ENCODE results near the gene PCDH7.

The PCDH7 gene

DNA sequence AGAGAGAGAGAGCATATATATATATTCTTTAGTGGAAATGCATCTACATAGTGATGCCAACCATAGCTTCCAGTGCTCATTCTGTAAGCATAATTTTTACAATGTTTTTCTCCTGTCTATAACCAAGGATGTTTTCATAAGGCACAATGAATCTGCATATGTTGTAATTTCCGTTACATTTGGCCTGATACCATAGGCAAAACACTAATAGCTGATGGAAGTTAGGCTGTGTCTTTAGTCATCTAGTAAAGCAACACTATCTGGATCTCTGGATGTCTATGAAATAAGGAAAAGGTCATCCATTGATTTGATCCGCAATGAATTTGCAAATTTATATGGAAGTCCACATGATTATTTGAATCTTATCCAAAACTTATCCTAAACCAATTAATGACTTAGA is 8.1 kb downstream of the PCDH7 start:
- no peak for DNase-seq

DNA sequence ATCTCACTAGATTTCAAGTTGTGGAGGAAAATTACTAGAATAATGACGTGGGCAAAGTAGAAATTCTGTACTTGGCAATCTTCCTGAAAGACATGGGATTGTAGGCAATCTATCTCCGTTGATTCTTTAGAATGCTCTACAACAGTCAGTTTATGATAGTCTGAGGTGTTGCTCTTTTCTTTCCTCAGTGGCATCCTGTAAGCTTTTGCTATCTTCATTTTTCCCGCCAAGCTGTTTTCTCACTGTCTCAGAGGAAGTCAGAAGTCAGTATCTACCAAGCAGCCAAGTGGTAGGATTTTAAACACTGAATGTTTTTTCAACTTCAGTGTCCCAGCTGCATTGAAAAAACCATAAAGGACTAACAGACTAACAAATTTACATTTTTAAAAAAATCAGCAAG is 23.7 kb downstream of the PCDH7 start:
- no peak for DNase-seq

DNA sequence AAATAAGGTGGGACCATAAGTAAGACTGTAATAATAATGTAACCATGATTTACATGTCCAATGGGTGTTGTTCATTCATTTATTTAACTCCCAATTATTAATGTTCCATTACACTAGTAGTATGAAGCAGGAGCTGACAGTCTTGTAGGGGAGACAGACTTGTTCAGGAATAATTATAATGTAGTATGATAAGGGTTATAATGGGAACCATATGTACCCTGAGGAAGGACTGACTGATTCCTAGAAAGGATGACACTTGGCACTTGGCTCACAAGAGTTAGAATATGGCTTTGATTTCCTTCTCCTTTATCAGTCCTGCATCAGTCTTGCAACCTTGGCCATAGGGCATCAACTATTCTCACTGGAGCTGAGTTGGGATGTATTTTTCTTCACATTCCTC is 24.2 kb downstream of the PCDH7 start:
- no peak for DNase-seq

DNA sequence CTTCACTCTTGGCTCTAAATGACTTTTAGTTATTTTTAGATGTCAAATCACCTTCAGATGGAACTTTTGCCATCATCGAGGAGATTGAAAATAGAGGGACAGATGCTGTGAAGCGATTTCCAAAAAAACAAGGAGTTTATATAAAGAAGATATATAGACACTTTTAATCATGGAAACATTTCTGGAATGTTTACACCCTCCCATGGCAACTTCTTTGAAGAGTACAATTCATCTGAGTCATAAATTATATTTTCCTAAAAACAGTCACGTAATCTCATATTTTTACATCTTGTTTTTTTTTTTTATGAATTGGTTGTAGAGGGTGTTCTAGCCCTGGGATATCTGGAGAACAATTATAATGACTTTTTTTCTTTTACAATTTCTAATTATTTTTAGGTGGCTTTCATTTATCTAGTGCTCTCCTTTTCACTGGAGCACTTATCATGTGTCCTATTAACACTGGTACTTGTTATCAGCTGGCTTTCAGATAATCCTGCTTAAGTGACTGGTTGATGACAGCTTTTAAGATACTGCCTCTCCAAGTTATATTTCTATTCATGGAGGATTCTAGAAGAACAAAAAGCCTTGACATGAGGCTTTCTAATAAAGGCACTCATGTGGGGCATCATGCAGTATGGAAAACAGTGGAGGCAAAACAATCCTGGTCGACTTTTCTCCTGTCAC is 24.9 kb downstream of the PCDH7 start:
- no peak for DNase-seq

DNA sequence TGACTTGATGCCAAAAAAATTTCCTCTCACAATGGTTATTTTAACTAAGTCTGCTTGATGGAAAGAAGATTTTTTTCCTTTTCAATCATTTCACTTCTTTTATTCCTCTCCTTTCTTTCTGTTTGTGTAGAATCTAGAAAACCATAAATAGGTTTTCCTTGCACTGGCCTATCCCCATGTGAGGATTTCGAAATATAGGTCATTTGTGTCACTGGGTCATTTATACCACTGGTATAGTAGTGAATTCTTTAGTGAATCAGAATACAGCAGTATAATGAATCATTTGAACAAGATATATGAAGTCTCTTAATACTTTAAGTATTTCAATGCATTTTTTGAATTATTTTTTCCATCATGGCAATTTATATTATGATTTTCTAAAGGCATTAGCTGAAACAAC is 26.6 kb downstream of the PCDH7 start:
- no peak for DNase-seq

DNA sequence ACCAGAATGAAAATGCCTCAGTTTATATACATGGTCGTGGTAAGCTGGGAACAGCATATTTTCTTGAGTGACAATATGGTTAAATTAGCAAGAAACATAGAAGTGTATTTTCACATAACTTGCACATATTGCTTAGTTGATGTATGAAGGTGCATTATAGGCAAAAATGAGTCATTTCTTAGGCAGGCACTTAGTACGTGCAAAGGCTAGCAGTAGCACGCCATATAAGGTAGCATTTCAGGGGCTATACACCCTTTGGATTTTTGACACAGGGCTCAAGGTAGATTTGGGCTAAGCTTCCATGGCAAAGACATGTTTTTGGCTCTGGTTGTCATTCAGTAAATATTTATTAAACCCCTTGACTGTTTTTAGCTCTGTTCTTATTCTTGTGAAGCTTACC is 33.1 kb downstream of the PCDH7 start:
- DNase-seq = no peak

DNA sequence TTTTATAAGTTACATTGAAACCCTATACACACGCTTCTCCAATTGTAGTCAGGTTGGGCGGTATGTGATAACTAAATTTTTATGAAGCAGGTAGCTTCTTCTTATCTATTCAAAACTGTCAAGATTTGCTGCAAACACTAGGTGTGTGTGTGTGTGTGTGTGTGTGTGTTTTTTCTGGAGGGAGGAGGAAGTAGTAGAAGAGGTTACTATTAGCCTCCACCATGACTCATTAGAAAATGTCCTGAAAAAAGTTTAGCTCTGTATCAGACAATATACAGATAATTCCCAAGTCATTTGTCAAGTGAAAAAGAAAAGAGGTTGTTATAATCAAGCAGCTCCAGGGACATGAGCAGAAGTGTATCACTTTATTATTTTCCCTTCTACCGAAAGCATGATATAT is 33.9 kb downstream of the PCDH7 start:
- DNase-seq = no peak

DNA sequence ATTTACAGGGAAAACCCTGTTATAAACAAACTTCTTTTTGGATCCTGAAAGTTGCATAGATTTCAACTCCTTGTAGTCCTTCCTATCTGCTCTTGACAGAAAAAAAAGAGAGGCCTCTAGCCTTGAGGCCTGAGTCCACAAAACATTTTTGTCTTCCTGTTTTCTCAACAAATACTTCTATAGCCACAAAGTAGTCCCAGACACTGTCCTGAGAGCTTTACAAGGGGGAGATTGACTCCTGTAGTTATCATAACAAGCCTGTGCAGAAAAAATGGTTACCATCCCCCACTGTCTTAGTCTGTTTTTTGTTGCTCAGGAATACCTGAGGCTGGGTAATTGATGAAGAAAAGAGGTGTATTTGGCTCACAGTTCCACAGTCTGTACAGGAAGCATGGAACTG is 35.2 kb downstream of the PCDH7 start:
- peak in 1 of 2 experiments; percentile 6 for DNase-seq

DNA sequence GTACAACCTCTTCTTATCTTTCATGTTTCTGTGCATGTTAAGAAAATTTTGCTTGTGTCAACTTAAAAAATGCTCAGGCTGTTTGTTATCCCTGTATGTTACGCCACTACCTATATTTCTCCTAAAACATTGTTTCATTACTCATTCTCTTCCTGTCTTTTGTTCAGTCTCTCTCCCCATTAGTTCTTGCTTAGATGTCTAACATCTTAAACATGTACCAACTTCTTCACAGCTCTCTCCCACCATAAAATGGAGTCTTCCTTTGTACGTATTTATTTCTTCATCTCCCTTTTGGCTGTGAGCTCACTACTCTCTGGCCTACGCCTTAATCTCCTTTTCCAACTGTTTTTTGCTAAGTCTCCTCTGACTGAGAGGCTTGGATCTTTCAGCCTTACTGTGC is 36.4 kb downstream of the PCDH7 start:
- DNase-seq = no peak

DNA sequence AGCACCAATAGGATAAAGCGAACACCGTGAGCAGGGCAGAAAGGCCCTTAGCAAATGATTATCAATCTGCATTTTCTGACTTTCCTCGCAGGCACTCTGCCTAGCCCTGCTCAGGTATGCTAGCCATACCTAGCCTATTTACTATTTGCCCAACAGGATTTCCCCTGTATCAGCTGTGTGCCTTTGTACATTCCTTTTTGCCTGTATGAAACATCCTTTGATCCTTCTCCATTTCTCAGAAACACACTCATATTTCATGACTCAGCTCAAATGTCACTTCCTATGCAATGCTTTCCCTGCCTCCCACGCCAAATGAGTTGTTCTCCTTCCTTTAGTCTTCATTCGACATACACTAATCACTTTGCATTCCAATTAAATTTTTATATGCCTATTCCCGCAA is 37.2 kb downstream of the PCDH7 start:
- DNase-seq = peak; percentile 4 to 9

DNA sequence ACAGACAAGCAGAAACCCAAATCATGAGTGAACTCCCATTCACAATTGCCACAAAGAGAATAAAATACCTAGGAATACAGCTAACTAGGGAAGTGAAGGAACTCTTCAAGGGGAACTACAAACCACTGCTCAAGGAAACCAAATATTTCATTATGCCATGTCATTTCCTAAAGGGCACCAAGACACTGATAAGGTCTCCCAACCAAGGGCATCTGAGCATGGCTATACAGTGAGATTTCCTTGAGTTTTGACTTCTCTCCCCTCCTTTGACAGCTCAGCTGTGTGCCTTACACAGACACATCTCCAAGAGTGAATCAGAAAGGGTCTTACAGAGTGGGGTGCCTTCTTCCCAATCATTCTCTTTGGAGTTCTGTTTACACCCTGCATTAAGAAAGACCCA is 40.4 kb downstream of the PCDH7 start:
- DNase-seq = no peak

DNA sequence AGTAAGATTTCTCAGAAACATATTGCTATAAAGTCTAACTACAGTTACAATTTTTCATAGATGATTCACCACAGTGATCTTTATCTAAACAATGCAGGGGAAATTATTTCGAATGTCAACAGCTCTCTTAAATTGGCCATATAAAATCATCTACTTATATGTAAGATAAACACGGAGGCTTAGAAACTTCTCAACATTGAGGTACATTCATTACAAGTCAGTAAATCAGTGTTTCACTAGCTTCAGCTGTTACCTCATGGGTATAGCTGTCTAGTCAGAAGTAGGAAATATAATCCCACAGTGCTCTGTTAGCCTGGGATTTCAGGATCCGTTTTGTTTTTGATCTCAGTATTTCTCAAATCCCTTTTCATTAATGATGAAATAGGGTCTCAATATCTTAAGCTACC is 43.2 kb downstream of the PCDH7 start:
- no peak for DNase-seq

DNA sequence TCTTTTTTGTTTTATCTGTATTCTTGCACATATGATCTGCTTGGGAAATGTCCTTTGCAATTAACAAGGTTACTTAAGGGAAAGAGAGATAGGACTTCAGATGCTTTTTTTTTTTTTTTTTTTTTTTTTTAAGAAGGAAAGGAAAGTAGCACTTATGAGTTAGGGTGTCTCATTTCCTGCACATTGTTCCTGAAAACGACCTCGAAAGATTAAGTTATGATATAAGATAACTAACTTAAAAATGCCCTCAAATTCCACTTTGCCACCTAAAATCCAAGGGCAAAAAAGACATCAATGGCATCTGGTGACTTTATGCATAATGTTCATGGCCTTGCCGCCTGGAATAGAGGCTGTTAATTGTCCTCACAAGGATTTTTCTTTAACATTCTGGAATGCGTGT is 44.9 kb downstream of the PCDH7 start:
- DNase-seq = no peak

DNA sequence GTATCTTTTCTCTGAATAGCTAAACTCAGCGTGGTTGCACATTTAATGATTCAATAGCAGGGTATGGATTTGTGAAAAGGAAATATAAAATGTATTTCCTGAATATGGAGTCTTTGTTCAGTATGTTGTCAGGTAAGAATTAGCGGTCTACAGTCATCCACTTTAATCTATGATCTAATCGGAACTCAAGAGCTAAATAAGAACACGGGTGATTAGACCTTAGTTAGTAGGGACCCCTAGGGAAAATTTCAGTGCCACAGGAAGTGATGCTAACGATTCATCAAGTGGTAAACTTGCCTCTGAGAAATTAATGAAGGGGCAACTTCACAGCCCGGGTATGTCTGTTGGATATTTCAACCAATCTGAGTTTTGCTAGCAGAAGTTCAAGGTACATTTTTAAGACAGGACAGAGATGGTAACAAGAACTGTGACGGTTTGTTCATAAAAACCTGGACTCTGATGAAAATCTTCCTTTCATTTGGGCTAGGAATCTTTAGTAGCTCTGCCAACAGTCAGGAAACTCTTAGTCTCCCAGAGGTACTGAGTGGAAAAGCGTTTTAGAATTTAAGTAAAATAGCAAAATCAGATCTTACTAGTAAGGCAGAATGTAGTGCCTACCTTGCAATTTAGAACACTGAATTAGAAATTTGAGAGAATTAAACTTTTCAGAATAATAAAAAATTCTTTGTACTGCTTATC is 47.1 kb downstream of the PCDH7 start:
- DNase-seq = no peak

DNA sequence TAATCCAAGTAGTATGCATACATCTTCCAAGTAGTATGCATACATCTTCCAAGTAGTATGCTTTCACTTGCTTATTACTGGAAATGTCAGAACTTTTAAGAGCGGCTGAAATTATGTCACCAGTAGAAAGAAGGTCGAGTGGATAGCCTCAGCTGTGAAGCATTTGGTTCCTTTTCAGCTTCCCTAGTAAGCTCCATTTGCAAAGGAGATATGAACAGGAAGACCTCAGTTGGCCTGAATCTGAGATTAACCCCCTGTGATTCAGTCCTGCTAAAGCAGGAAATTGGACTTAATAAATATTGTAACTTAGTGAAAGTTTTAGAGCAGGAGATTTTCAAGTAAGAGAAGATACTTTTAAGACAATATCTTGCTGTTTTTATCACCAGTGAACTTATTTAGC is 48.1 kb downstream of the PCDH7 start:
- no peak for DNase-seq

DNA sequence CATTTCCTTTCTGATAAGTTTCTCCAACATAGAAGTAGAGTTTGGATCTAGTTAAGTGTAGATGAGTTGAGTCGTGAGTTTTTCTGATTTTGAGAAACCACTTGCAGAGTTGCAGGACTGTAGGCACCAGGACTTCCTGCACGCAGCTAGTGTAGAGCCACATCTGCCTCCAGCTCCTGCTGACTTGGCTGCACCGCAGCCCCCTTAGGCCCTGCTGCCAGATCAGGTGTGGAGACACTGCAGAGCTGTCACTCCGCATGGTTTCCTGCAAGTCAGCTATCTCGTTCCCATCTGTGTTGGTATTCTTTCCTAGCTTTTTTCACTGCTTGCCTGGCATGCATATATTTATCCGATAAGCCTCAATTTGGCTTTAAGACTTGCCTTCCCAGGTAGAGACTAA is 48.9 kb downstream of the PCDH7 start:
- DNase-seq = no peak

DNA sequence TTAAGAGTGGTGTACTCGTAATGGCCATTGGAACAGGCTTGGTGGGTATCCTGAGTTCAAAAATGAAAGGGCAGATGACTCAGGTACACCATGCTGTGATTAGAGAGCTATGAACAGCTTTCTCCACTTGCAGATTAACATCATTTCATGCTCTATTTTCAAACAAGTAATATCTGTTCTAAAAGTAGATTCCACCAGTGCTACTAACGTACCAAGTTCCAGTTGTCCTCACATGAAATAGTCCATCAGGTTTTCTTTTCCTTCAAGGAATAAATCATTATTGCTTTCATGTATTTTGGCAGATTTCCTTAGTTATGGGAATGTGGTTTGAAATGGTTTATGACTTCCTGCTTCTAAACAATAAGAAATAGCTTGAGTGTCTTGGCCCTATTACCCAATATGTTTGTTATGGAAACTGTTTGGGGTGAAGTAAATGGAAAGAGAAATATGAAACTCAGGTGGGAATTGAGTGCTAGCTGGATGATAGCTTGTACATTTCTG is 49.9 kb downstream of the PCDH7 start:
- no peak for DNase-seq

DNA sequence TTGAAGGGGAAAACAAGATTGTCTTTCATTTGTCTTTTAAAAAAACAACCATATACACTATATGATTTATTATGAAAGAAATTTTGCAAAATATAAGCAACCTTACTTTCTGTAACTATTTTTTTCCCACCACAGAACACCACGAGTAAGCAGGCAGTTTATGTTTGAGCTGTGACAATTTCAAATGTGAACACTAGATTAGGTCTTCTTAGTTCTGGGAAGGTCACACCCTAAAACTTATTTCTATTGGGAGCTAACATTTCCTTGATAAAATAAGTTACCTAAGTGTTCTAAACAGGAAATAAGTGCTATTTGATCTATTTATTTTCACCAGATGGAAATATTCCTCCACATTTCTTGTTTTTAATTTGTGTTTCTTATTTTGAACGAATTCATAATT is 50.6 kb downstream of the PCDH7 start:
- no peak for DNase-seq

DNA sequence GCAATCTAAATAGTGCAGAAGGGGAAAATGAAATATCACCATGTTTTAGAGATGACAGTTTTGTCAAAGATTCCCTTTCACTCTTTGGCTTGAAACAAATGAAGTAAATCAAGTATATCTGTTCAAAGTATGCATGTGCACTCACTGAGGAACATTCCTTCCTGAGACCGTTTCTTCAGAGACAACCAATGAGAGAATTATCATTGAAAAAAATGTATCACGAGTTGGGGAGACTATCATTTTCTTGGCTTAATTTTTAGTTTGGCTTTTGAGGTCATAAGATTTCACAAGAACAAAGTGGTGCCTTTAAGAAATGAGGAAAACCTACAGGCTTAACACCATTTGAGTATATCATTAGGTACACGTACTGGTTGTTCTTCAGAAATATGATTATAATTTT is 56.3 kb downstream of the PCDH7 start:
- DNase-seq = no peak

DNA sequence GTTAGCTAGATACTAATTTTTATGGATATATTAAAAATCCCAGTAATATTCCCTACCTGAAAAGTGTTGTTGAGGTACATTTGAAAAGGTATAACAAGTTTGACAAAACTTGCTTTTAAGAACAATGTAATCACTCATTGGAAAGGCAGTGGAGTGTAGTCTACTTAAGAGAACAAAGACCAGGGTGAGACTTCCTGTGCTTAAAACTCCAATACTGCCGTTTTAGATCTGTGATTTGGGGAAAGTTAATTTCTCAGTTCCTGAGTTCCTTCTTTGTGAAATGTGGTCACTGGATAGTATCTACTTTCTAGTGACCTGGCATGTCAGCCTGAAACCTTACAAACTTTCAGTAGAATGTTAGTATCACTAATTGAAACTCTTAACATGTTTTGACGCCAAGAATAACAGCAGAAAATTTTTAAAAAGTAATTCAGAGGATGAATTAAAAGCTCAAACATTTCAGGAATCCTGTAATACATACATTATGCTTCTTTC is 56.8 kb downstream of the PCDH7 start:
- no peak for DNase-seq
